ENCODE data around the gene PSENEN. TPM values are rescaled to one million over a fixed set of nuclear protein-coding genes. Genes with fewer than 3 reads are reported as not detected.

Gene PSENEN
- total and polyA plus RNA-seq, 5 experiments from 2014 or later = 23.0 to 76.5 (median 68.7) TPM

DNA sequence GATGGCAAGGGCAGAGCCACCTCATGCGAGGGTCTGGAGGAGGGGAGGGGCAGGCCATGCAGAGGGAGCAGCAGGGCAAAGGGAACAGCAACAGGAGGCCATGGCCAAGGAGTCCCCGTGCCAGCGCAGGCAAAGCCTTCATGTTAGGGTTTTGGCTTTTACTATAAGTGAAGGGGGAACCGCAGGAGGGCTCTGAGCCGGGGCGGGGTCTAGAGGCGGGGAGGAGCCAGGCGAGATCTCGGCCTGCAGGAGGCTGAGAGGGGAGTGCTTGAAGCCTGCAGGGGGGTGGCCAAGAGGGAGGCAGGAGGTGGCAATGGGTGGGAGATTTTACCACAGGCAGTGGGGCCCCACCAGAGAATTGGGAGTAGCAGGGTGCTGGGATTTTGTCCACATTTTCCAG, 36.2 kb downstream of the PSENEN start:
- no peaks in the 10 kb centered on the region for H3K27me3 Mint-ChIP-seq
- H3K27ac Mint-ChIP-seq = peak overlapping the region in 1 of 10 donors; percentile 37
- DNase-seq (no peak), ATAC-seq (no peak)
- no peak overlapping the region for H3K4me3 Mint-ChIP-seq
- H3K4me1 Mint-ChIP-seq = peaks cover 4 to 8% (median 5%) of the 10 kb centered on the region in 4 donors
- no peaks in the 10 kb centered on the region for H3K9me3 Mint-ChIP-seq
- POLR2A ChIA-PET = no interaction called here
- peaks cover 0 to 2% (median 2%) of the 10 kb centered on the region in 3 donors for H3K36me3 Mint-ChIP-seq

DNA sequence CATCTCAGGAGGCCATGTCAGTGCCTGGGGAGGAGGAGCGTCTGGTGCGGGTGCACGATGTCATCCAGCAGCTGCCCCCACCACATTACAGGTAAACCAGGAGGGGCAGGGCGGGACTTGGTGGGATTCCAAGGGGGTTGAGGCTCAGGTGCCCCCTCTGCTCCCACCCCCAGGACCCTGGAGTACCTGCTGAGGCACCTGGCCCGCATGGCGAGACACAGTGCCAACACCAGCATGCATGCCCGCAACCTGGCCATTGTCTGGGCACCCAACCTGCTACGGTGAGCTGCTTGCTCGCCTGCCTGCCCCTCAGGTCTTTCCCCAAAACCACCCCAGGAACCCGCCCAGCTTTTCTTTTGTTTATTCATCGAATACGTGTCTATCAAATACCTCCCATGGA, 37.1 kb downstream of the PSENEN start:
- POLR2A ChIA-PET = no interaction called here
- H3K36me3 Mint-ChIP-seq = peaks cover 0 to 2% (median 2%) of the 10 kb centered on the region in 3 donors
- H3K9me3 Mint-ChIP-seq = no peaks in the 10 kb centered on the region
- peaks cover 0 to 4% (median 0%) of the 10 kb centered on the region in 4 donors for H3K4me1 Mint-ChIP-seq
- no peaks in the 10 kb centered on the region for H3K27me3 Mint-ChIP-seq
- H3K4me3 Mint-ChIP-seq = no peak overlapping the region
- no peak for ATAC-seq
- DNase-seq = no peak
- no peak overlapping the region for H3K27ac Mint-ChIP-seq

DNA sequence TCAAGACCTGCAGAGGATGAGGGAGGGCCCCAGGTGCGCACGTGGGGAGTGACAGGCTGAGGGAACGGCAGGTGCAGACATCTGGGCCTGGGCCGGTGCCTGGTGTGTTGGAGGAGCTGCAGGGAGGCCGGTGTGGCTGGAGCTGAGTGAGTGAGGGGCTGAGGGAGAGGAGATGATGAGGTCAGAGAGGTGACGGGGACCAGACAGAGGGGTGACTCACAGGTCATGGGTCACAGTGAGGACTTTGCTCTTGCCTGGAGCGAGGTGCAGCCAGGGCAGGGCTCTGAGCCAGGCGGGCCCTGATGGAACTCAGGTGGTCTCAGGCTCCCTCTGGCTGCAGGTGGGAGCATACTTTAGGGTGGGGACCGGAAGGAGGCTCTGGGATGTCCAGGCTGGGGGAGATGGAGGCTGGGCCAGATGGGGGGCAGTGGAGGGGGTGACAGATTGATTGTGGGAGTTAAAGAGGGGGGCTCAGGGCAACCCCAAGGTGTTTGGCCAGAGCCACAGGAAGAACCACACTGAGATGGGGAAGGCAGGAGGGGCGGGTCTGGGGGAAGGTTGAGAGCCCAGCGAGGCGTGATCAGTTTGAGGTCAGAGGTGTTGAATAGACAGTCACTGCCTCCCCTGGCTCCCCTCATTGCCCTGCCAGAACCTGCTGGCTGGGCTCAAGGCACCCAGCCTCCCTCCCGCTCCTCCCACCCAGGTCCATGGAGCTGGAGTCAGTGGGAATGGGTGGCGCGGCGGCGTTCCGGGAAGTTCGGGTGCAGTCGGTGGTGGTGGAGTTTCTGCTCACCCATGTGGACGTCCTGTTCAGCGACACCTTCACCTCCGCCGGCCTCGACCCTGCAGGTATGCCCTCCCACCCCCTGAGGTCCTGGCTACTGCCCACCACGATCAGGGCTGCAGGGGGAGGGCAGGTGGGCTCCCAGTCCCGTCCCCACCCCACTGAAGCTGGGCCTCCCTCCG, 38.3 kb downstream of the PSENEN start:
- Mint-ChIP-seq H3K9me3 (no peaks in the 10 kb centered on the region), H3K36me3 (peaks cover 0 to 2% (median 2%) of the 10 kb centered on the region in 3 donors), H3K4me1 (peaks cover 0 to 4% (median 0%) of the 10 kb centered on the region in 4 donors), H3K4me3 (no peak overlapping the region), H3K27me3 (no peaks in the 10 kb centered on the region), H3K27ac (peak overlapping the region in 1 of 10 donors; percentile 56)
- no peak for DNase-seq
- POLR2A ChIA-PET = no interaction called here
- ATAC-seq = no peak

DNA sequence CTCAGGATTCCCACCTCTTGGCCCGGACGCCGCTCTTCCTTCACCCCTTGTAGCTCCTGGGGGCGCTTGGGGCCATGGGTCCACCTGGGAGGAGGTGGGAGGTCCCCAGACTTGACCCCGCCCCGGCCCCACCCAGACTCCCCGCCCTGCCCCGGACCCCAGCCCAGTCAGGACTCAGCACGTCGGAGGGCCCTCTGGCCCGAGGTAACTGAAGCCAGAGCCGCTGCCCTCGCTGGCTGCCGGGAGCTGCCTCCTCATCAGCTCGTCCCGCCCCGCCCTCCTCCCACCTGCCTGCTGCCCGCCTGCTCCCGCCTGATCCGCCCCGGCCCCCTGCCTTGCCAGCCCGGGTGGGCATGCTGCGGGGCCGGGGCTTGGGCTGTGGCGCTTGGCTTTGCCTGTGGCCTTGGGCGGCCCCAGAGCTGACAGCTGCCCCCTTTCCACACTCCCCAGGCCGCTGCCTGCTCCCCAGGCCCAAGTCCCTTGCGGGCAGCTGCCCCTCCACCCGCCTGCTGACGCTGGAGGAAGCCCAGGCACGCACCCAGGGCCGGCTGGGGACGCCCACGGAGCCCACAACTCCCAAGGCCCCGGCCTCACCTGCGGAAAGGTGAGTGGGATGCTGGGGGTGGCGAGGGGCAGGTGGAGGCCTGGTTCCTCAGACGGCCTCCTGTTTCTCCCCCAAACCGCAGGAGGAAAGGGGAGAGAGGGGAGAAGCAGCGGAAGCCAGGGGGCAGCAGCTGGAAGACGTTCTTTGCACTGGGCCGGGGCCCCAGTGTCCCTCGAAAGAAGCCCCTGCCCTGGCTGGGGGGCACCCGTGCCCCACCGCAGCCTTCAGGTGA, 39.3 kb downstream of the PSENEN start:
- DNase-seq = no peak
- no peaks in the 10 kb centered on the region for H3K27me3 Mint-ChIP-seq
- H3K4me1 Mint-ChIP-seq = peaks cover 0 to 2% (median 0%) of the 10 kb centered on the region in 4 donors
- no peak overlapping the region for H3K27ac Mint-ChIP-seq
- H3K4me3 Mint-ChIP-seq = no peak overlapping the region
- POLR2A ChIA-PET = no interaction called here
- H3K36me3 Mint-ChIP-seq = peaks cover 0 to 2% (median 0%) of the 10 kb centered on the region in 3 donors
- no peak for ATAC-seq
- H3K9me3 Mint-ChIP-seq = no peaks in the 10 kb centered on the region

DNA sequence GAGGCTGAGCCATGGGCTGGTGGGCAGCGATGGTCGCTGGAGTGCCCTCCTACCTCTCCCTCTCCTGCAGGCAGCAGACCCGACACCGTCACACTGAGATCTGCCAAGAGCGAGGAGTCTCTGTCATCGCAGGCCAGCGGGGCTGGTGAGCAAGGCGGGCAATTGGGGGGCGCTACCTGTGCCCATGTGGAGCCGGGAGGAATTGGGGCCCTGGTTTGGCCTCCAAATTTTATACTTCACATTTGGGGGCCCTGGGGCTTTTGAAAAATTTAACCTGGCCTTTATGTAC, 39.8 kb downstream of the PSENEN start:
- H3K36me3 Mint-ChIP-seq = peaks cover 0 to 2% (median 0%) of the 10 kb centered on the region in 3 donors
- no peak overlapping the region for H3K4me3 Mint-ChIP-seq
- no peaks in the 10 kb centered on the region for H3K9me3 Mint-ChIP-seq
- H3K27ac Mint-ChIP-seq = no peak overlapping the region
- DNase-seq = no peak
- H3K4me1 Mint-ChIP-seq = peaks cover 0 to 2% (median 0%) of the 10 kb centered on the region in 4 donors
- H3K27me3 Mint-ChIP-seq = no peaks in the 10 kb centered on the region
- POLR2A ChIA-PET = no interaction called here
- no peak for ATAC-seq

DNA sequence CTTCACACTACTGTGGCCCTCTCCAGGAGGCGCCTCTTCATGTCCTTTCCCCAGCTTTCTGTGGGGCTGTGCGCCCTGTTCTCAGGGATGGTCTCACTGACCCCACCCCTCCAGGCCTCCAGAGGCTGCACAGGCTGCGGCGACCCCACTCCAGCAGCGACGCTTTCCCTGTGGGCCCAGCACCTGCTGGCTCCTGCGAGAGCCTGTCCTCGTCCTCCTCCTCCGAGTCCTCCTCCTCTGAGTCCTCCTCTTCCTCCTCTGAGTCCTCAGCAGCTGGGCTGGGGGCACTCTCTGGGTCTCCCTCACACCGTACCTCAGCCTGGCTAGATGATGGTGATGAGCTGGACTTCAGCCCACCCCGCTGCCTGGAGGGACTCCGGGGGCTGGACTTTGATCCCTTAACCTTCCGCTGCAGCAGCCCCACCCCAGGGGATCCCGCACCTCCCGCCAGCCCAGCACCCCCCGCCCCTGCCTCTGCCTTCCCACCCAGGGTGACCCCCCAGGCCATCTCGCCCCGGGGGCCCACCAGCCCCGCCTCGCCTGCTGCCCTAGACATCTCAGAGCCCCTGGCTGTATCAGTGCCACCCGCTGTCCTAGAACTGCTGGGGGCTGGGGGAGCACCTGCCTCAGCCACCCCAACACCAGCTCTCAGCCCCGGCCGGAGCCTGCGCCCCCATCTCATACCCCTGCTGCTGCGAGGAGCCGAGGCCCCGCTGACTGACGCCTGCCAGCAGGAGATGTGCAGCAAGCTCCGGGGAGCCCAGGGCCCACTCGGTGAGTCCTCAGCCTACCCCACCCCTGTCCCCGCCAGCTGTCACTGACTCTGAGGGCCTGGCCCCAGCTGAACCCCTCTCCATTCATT, 41.1 kb downstream of the PSENEN start:
- Mint-ChIP-seq H3K9me3 (no peaks in the 10 kb centered on the region), H3K27me3 (no peaks in the 10 kb centered on the region), H3K36me3 (no peaks in the 10 kb centered on the region), H3K27ac (peak overlapping the region in 2 of 10 donors; percentile 30 to 79), H3K4me1 (peaks cover 0 to 2% (median 0%) of the 10 kb centered on the region in 4 donors), H3K4me3 (no peak overlapping the region)
- POLR2A ChIA-PET = no interaction called here
- no peak for DNase-seq
- ATAC-seq = no peak

DNA sequence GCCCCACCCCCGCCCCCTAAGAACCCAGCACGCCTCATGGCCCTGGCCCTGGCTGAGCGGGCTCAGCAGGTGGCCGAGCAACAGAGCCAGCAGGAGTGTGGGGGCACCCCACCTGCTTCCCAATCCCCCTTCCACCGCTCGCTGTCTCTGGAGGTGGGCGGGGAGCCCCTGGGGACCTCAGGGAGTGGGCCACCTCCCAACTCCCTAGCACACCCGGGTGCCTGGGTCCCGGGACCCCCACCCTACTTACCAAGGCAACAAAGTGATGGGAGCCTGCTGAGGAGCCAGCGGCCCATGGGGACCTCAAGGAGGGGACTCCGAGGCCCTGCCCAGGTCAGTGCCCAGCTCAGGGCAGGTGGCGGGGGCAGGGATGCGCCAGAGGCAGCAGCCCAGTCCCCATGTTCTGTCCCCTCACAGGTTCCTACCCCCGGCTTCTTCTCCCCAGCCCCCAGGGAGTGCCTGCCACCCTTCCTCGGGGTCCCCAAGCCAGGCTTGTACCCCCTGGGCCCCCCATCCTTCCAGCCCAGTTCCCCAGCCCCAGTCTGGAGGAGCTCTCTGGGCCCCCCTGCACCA, 41.9 kb downstream of the PSENEN start:
- ATAC-seq (no peak), DNase-seq (no peak)
- Mint-ChIP-seq H3K4me3 (no peak overlapping the region), H3K9me3 (no peaks in the 10 kb centered on the region), H3K27me3 (peaks cover 0 to 3% (median 3%) of the 10 kb centered on the region in 5 donors), H3K36me3 (no peaks in the 10 kb centered on the region), H3K27ac (no peak overlapping the region), H3K4me1 (peaks cover 0 to 2% (median 0%) of the 10 kb centered on the region in 4 donors)
- POLR2A ChIA-PET = no interaction called here

DNA sequence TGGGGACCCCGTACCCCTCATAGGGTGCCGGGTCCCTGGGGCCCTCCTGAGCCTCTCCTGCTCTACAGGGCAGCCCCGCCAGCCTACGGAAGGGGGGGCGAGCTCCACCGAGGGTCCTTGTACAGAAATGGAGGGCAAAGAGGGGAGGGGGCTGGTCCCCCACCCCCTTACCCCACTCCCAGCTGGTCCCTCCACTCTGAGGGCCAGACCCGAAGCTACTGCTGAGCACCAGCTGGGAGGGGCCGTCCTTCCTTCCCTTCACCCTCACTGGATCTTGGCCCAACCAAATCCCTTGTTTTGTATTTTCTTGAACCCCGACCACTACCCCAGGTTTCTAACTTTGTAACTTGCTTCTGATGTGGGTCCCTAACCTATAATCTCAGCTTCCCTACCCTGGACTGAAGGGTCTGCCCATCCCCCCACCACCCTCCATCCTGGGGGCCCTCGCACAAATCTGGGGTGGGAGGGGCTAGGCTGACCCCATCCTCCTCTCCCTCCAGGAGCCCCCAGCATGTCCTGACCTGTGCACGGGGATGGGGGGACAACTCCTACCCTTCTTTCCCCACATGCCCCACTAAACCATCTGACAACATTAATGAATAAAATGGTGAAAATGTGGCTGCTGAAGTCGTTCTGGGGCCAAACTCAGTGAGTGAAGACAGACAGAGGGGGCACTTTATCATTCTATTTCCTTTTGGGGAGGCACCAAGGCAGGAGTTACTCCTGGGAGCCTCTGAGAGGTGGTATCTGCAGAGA, 42.9 kb downstream of the PSENEN start:
- Mint-ChIP-seq H3K4me1 (peaks cover 0 to 2% (median 0%) of the 10 kb centered on the region in 4 donors), H3K36me3 (no peaks in the 10 kb centered on the region), H3K27ac (no peak overlapping the region), H3K27me3 (peaks cover 2 to 11% (median 7%) of the 10 kb centered on the region in 5 donors), H3K9me3 (no peaks in the 10 kb centered on the region), H3K4me3 (no peak overlapping the region)
- ATAC-seq (no peak), DNase-seq (no peak)
- POLR2A ChIA-PET = no interaction called here

DNA sequence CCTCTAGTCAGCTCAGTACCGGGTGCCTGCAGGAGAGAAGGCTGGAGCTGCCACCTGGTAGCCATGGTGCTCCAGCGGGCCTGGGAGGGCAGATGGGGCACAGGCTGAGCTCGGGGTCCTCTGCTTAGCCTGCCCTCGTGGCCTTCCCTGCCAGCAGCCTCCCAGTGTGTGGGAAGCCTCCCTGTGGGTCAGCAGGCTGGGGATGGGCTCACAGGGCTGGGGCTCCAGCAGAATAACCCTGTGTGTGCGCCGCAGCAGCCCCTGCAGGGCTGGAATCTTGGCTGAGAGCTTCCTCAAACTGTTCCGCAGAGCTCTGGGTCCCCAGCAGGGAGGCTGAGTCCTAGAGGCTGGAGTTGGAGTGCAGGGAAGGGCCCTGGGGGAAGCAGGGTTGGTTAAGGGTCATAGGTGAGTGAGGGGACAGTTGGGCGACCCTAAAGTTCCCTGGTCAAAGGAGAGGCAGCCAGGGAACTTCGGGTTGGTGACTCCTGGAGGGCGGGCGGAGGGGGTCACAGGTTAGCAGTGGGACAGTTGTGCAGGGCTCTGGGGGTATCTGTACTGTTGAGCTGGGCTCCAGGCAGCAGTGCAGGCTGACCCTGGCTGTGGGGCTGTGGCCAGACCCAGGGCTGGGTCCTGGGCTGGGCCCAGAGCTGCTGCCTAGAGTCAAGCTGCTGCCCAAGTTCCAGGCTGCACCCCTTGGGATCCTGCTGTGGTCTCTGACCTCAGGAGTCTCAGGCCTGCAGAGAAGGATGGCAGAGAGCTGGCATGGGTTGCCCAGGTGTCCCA, 43.9 kb downstream of the PSENEN start:
- ATAC-seq = no peak
- POLR2A ChIA-PET = no interaction called here
- Mint-ChIP-seq H3K36me3 (no peaks in the 10 kb centered on the region), H3K27me3 (peaks cover 6 to 21% (median 12%) of the 10 kb centered on the region in 5 donors), H3K27ac (no peak overlapping the region), H3K4me1 (peaks cover 0 to 4% (median 0%) of the 10 kb centered on the region in 4 donors), H3K9me3 (no peaks in the 10 kb centered on the region), H3K4me3 (no peak overlapping the region)
- no peak for DNase-seq

DNA sequence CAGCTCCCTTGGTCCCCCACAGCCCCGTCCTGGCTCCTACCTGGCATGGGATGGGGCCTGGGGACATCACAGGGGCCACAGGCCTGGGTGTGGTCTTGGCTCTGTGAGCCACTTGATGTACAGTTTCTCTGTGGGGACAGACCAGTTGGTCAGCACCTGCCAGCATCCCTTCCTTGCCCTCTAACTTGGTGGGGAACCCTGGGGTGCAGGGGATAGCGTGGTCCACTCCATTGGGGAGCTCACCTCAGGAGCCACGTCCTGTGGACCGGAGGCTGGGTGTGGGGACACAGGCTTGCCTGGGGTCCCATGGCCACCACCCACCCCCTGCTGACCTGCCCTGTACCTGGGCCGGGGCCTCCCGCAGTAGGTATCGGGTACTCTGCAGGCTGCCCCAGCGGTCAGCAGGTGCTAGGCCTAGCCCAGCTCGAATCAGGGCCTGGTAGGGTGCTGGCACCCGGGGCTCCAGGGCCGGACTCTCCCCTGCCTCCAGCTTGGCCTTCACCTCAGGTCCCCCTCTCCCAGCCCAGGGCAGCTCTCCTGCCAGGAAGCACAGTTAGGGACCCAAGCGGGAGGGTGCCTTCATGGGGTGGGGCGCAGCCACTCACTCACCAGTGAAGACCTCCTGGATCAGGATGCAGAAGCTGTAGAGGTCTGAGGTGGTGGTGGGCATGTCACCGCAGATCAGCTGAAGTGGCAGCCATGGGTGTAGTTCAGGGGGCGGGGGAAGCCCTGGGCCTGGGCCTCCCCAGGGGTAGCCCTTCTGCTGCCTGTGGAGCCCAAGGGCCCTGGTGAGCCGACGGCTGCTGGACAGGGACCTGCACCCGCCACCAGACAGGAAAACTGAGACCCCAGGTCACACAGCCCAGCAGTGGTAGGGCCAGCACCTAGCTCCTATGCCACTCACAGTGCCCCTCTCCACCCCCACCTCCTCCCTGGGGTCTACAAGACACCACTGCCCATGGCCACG, 44.8 kb downstream of the PSENEN start:
- H3K9me3 Mint-ChIP-seq = no peaks in the 10 kb centered on the region
- POLR2A ChIA-PET = no interaction called here

More for the DNA sequence above, 44.8 kb downstream of the PSENEN start:
- no peak for ATAC-seq
- H3K27ac Mint-ChIP-seq = no peak overlapping the region
- H3K36me3 Mint-ChIP-seq = no peaks in the 10 kb centered on the region
- H3K27me3 Mint-ChIP-seq = peaks cover 6 to 21% (median 14%) of the 10 kb centered on the region in 5 donors
- DNase-seq = no peak
- H3K4me3 Mint-ChIP-seq = no peak overlapping the region
- H3K4me1 Mint-ChIP-seq = peaks cover 0 to 4% (median 0%) of the 10 kb centered on the region in 4 donors

All from naive thymus-derived CD8-positive, alpha-beta T cell (primary cell).